DMS 273 treated with DMSO at 0.1 percent for 48 hours (cell line): ENCODE results near the gene DLGAP4.
"Not testable (repeated sequence)": the region's sequence is repeated elsewhere in the genome, so short reads cannot be mapped to it uniquely, and the experiment has no call there.

Source experiments
- DNase-seq: peaks from one replicate; lab custom pipeline; 2025; lab: John Stamatoyannopoulos, UW

Gene DLGAP4

GRCh38 chr20:36473164-36473563, 167.0 kb downstream of the DLGAP4 start:
- no peak for DNase-seq

GRCh38 chr20:36474563-36474962, 168.4 kb downstream of the DLGAP4 start:
- DNase-seq: no peak

GRCh38 chr20:36475054-36475453, 168.9 kb downstream of the DLGAP4 start:
- not testable (repeated sequence) for DNase-seq

- no peak for DNase-seq
These were observed 171.3 kb downstream of the DLGAP4 start for GRCh38 chr20:36477475-36477874.

- DNase-seq: no peak
These were observed 172.2 kb downstream of the DLGAP4 start for GRCh38 chr20:36478137-36478905.

- DNase-seq: no peak
These were observed 173.8 kb downstream of the DLGAP4 start for GRCh38 chr20:36479938-36480337.

- no peak for DNase-seq
These were observed 174.4 kb downstream of the DLGAP4 start for GRCh38 chr20:36480456-36481048.

- no peak for DNase-seq
These were observed 175.4 kb downstream of the DLGAP4 start for GRCh38 chr20:36481380-36482043.

- DNase-seq: peak; percentile 68
These were observed 175.9 kb downstream of the DLGAP4 start for GRCh38 chr20:36482044-36482473.

- DNase-seq: no peak
These were observed 177.2 kb downstream of the DLGAP4 start for GRCh38 chr20:36483209-36483918.

GRCh38 chr20:36483919-36484808, 178.0 kb downstream of the DLGAP4 start:
- no peak for DNase-seq

- no peak for DNase-seq
These were observed 179.1 kb downstream of the DLGAP4 start for GRCh38 chr20:36485286-36485685.

- no peak for DNase-seq
These were observed 180.9 kb downstream of the DLGAP4 start for GRCh38 chr20:36487069-36487468.

- DNase-seq: no peak
These were observed 184.1 kb downstream of the DLGAP4 start for GRCh38 chr20:36490191-36490590.

- no peak for DNase-seq
These were observed 185.9 kb downstream of the DLGAP4 start for GRCh38 chr20:36491901-36492617.

GRCh38 chr20:36493051-36493800, 187.1 kb downstream of the DLGAP4 start:
- DNase-seq: no peak

- DNase-seq: no peak
These were observed 187.6 kb downstream of the DLGAP4 start for GRCh38 chr20:36493801-36494114.

GRCh38 chr20:36496707-36497669, 190.8 kb downstream of the DLGAP4 start:
- no peak for DNase-seq

- no peak for DNase-seq
These were observed 191.7 kb downstream of the DLGAP4 start for GRCh38 chr20:36497856-36498255.
